Duodenal mucosa (tissue), 2 donors: Measurements from ENCODE around the gene TTLL4.

Experiments
- H3K27ac ChIP-seq: one replicate; pipeline ENCODE4 v1.7.0; 2013; ENCODE audit warnings: low read depth, low read length
- H3K27me3 ChIP-seq, 2 donors: one replicate each; pipeline ENCODE4 v1.7.0; 2013; ENCODE audit warnings: low read length in 2 of 2, control low read depth in 1 of 2; ENCODE audit not compliant: insufficient read depth in 2 of 2, control insufficient read depth in 1 of 2
- H3K36me3 ChIP-seq, 2 donors: one replicate each; pipeline ENCODE4 v1.7.0; 2013; ENCODE audit warnings: low read length in 2 of 2, control low read depth in 1 of 2; ENCODE audit not compliant: insufficient read depth in 2 of 2, control insufficient read depth in 1 of 2
- H3K4me1 ChIP-seq, 2 donors: one replicate each; pipeline ENCODE4 v1.7.0; 2013; ENCODE audit warnings: low read length in 2 of 2, control low read depth in 1 of 2; ENCODE audit not compliant: insufficient read depth in 2 of 2, control insufficient read depth in 1 of 2
- H3K4me3 ChIP-seq, 2 donors: one replicate each; pipeline ENCODE4 v1.7.0; 2013; ENCODE audit warnings: low read length in 2 of 2, low read depth in 1 of 2
- H3K9ac ChIP-seq, 2 donors: one replicate each; pipeline ENCODE4 v1.7.0; 2013; ENCODE audit warnings: low read length in 2 of 2, low read depth in 1 of 2
- H3K9me3 ChIP-seq, 2 donors: one replicate each; pipeline ENCODE4 v1.7.0; 2013; ENCODE audit warnings: low read length in 2 of 2, control low read depth in 1 of 2; ENCODE audit not compliant: control insufficient read depth in 1 of 2

The TTLL4 gene

DNA sequence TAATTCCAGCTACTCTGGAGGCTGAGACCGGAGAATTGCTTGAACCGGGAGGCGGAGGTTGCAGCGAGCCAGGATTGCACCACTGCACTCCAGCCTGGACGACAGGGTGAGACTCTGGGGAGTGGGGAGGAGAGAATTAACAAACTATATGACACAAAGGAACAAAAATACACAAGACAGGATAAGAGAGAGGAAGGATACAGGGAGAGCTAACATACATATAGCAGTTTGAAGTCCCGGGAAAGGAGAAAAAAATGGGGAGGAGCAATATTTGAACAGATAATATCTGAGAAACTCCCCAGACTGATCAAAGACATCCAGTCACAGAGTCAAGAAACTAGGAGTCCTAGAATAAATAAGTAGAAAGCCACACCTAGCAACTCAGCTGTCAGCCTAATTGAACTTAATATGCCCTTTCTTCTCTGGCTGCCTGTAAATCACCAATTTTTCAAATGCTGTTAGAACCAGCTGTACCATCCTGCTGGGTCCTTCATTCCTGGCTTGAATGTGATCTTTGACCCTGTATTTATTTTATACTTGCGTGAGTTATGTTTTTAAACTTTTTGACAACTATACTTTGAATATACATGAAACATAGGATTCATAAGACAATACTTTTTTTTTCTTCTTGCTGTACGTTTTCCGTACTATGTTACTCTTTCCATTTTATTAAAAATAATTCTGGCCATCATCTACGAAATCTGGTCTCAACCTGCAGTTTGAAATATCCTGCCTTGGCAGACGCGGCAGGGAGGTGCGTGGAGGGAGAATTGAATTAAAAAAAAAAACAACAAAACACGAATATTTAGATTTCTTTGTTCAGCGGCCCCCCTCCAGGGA, 70.4 kb downstream of the TTLL4 start:
- Histone ChIP-seq H3K27me3 (no peaks in the 10 kb centered on the region), H3K9ac (peak overlapping the region; percentile 40 to 71), H3K4me1 (peaks cover 18 to 36% of the 10 kb centered on the region in 2 donors), H3K27ac (peak overlapping the region; percentile 67), H3K9me3 (peaks cover 0 to 7% of the 10 kb centered on the region in 2 donors), H3K4me3 (peak overlapping the region; percentile 79 to 85), H3K36me3 (no peaks in the 10 kb centered on the region)

DNA sequence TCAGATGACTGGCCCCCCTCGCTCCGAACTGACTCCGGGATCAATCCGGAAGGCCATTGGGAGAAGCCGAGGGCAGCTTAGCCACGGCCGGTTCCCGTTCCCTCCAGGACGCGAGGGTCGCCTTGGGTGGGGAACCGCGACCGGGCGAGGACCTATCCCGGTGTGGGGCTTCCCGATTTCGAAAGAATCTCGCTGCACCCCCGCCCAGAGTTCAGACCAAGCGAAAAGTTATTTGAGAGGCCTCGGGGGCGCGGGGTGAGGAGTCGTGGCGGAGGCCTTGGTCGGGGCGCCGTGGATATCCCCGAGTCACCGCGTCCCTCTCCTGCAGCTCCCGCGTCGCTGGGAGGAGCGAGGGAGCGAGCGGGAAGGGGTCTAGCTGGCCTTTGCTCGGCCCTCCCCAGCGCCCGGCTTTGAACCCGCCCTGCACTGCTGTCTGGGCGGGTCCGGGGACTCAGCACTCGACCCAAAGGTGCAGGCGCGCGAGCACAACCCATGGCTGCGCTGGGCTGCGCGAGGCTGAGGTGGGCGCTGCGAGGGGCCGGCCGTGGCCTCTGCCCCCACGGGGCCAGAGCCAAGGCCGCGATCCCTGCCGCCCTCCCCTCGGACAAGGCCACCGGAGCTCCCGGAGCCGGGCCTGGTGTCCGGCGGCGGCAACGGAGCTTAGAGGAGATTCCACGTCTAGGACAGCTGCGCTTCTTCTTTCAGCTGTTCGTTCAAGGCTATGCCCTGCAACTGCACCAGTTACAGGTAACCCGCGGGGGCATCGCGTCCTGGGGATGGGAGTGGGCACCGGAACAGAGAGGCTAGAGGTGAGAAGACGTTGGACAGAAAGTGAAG, 71.3 kb downstream of the TTLL4 start, which contains the start of gene CYP27A1:
CYP27A1 (plus strand) TSS at position 457 of the 837 bp plus-strand sequence; CDS start at position 493, 36 bp downstream.
- H3K4me3 ChIP-seq = peak within 1 kb of the TSS; percentile 79 to 85
- H3K36me3 ChIP-seq = no peaks in the 10 kb centered on the region
- H3K27me3 ChIP-seq = no peaks in the 10 kb centered on the region
- peak within 1 kb of the TSS; percentile 40 to 71 for H3K9ac ChIP-seq
- peaks cover 0 to 4% of the 10 kb centered on the region in 2 donors for H3K9me3 ChIP-seq
- peaks cover 18 to 36% of the 10 kb centered on the region in 2 donors for H3K4me1 ChIP-seq
- peak within 1 kb of the TSS; percentile 67 for H3K27ac ChIP-seq

DNA sequence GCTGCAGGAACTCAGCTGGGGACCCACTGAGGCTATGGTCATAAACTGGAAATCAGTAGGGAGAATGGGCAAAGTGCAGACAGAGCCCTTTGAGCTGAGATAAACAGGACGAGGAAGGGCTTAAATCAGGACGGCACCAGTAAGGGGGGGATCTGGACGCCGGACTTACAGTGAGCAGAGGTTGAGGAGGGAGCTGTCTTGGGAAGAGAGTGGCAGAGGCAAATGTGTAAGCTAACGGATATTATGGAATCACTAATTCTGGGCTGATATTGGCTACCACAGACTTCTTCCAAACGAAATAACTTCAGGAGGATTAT, 71.9 kb downstream of the TTLL4 start:
- H3K27me3 ChIP-seq = no peaks in the 10 kb centered on the region
- H3K4me1 ChIP-seq = peaks cover 22 to 36% of the 10 kb centered on the region in 2 donors
- peak overlapping the region; percentile 67 for H3K27ac ChIP-seq
- H3K4me3 ChIP-seq = peak overlapping the region; percentile 79 to 85
- no peaks in the 10 kb centered on the region for H3K9me3 ChIP-seq
- no peaks in the 10 kb centered on the region for H3K36me3 ChIP-seq
- H3K9ac ChIP-seq = peak overlapping the region; percentile 40 to 71

DNA sequence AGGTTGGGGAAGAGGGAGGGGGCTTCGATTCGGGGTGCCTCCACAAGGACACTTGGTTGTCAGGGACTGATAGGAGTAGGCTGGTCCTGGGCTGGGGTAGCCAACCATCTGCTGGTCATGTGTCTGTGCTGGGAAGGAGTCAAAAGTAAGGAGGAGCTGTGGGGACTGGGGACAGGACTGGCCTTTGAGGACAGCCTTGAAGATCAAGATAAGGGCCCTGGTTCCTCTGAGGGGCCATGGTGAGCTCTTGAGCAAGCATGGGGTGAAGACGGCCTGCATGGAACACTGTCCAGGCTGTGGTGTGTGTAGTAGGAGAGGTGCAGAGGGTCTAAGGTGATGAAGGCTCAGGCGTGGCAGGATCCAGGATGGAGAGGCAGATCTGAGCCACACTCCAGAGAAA, 73.1 kb downstream of the TTLL4 start:
- Histone ChIP-seq H3K4me1 (peaks cover 23 to 40% of the 10 kb centered on the region in 2 donors), H3K9ac (peak overlapping the region in 1 of 2 donors; percentile 23), H3K9me3 (no peaks in the 10 kb centered on the region), H3K27ac (no peak overlapping the region), H3K36me3 (no peaks in the 10 kb centered on the region), H3K4me3 (peak overlapping the region; percentile 63 to 65), H3K27me3 (no peaks in the 10 kb centered on the region)

DNA sequence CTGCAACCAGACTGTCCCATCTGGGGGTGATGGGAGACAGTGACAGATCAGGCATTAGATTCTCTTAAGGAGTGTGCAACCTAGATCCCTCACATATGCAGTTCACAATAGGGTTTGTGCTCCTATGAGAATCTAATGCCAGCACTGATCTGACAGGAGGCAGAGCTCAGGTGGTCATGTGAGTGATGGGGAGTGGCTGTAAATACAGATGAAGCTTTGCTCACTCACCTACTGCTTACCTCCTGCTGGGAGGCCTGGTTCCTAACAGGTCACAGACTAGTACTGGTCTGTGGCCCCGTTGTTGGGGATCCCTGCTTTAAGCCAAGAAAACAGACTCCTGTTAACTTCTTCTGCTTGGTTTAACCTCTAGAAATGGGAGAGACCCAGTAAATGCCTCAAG, 74.5 kb downstream of the TTLL4 start:
- H3K9ac ChIP-seq = no peak overlapping the region
- no peaks in the 10 kb centered on the region for H3K9me3 ChIP-seq
- no peak overlapping the region for H3K27ac ChIP-seq
- no peaks in the 10 kb centered on the region for H3K36me3 ChIP-seq
- no peaks in the 10 kb centered on the region for H3K27me3 ChIP-seq
- no peak overlapping the region for H3K4me3 ChIP-seq
- peaks cover 25 to 35% of the 10 kb centered on the region in 2 donors for H3K4me1 ChIP-seq

DNA sequence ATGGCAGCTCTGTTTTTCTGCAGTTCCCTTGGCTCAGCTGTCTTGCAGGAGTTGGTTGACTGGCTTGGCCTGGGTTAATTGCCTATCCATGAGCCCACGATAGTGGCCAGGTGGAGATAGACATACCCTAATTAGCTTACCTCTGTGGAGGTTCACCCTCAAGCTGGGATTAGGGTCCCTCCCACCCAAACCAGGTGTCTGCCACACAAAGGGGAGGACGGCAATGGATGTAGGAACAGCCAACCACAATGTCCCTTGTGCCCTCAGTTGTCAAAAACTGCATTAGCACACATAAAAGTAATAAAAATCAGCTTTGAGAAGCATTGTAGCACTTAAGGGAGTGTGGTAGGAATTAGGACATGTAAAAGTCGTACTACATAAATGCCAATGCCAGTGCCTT, 75.5 kb downstream of the TTLL4 start:
- no peaks in the 10 kb centered on the region for H3K27me3 ChIP-seq
- H3K4me1 ChIP-seq = peaks cover 22 to 28% of the 10 kb centered on the region in 2 donors
- no peak overlapping the region for H3K9ac ChIP-seq
- H3K27ac ChIP-seq = no peak overlapping the region
- no peaks in the 10 kb centered on the region for H3K36me3 ChIP-seq
- no peaks in the 10 kb centered on the region for H3K9me3 ChIP-seq
- H3K4me3 ChIP-seq = no peak overlapping the region

DNA sequence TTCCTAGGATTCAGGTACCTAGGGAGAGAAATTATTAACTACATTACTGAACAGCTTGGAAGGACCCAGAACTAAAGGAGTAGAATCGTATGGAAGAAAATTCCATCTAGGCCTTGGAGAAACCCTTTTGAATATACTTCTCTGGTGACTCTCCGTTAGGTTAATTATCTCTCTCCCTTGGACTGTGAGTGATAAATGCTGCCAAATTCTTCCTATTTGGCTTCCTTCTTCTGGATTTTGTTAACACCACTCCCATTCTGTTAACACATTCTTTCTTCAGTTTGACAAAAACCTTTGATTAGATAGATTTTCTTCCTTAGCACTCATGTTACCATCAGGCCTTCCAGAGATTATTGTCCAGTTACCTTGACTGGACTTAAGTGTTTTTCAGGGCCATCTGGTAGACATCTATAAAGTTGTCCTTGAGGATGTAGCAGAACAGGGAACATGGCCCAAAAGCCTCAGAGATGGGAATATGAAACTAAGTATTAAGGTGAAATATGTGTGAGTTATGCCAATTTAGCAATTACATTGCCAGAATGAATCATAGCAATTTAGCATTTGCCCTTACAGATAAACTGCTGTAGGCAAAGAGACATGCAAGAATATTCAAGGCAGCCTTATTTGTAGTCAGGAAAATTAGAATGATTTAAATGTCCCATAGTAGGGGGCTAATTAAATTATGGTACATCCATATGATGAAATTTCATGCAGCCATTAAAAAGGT, 78.1 kb downstream of the TTLL4 start:
- H3K9me3 ChIP-seq = no peaks in the 10 kb centered on the region
- no peaks in the 10 kb centered on the region for H3K27me3 ChIP-seq
- peaks cover 14 to 21% of the 10 kb centered on the region in 2 donors for H3K4me1 ChIP-seq
- no peak overlapping the region for H3K9ac ChIP-seq
- no peak overlapping the region for H3K27ac ChIP-seq
- no peaks in the 10 kb centered on the region for H3K36me3 ChIP-seq
- H3K4me3 ChIP-seq = no peak overlapping the region

DNA sequence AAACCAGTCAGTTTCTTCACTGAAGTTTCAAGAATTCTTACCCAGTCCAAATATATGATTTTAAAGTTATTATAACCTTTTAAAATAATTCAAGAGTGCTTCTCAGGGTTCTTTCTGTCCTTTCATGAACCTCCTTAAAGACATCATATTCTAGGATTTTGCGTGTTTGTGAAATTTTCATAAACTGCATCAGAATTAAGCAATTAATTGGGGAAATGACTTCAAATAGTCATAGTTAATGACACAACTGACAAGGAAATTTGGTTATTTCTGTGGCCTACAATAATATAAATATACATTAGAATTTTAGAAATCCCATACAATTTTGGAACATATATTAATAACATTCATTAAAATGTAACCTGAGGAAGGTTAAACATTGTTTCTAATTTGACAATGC, 81.8 kb downstream of the TTLL4 start:
- Histone ChIP-seq H3K27me3 (no peaks in the 10 kb centered on the region), H3K4me3 (no peak overlapping the region), H3K36me3 (no peaks in the 10 kb centered on the region), H3K4me1 (peaks cover 3 to 13% of the 10 kb centered on the region in 2 donors), H3K27ac (no peak overlapping the region), H3K9me3 (no peaks in the 10 kb centered on the region), H3K9ac (no peak overlapping the region)

DNA sequence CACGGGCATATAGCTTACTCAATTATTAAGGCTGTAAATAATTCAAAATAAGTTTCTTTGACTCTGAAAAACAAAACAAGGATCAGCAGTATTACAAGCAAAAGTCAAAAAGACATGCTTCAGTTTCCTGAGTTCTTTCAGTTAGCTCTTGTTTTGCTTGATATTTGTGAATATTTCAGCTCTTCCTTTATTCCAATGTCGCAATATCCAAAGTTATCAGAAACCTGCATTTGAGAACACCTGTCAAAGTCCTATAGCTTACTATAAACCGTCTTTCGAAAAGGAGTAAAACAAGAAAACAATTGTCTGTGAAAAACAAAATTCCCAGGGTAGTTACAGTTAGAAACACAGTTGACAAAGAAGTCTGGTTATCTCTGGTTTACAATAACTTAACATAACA, 86.1 kb downstream of the TTLL4 start:
- H3K36me3 ChIP-seq = no peaks in the 10 kb centered on the region
- H3K9me3 ChIP-seq = no peaks in the 10 kb centered on the region
- H3K27me3 ChIP-seq = no peaks in the 10 kb centered on the region
- no peak overlapping the region for H3K4me3 ChIP-seq
- no peaks in the 10 kb centered on the region for H3K4me1 ChIP-seq
- no peak overlapping the region for H3K27ac ChIP-seq
- no peak overlapping the region for H3K9ac ChIP-seq
